T follicular helper cell (primary cell): Measurements from ENCODE around the gene DDX5.
A peak's percentile ranks its signal among the peaks of the same experiment; 100 is the strongest.
"Not testable (repeated sequence)": the region's sequence is repeated elsewhere in the genome, so short reads cannot be mapped to it uniquely, and the experiment has no call there.

ENCODE experiments used
- DNase-seq: peaks from one replicate; pipeline ENCODE4 v3.0.0-alpha.2; 2020; ENCODE audit warnings: low read depth

Gene DDX5

GRCh38 chr17:64492481-64493109, 13.5 kb downstream of the DDX5 start:
- DNase-seq: peak; percentile 31

- no peak for DNase-seq
Observed at GRCh38 chr17:64491994-64492393, 14.1 kb downstream of the DDX5 start.

- DNase-seq: peak; percentile 34
Observed at GRCh38 chr17:64491034-64491860, 14.8 kb downstream of the DDX5 start.

GRCh38 chr17:64488301-64488700, 17.8 kb downstream of the DDX5 start:
- DNase-seq: no peak

- no peak for DNase-seq
Observed at GRCh38 chr17:64484380-64484779, 21.7 kb downstream of the DDX5 start.

GRCh38 chr17:64480951-64481350, 25.1 kb downstream of the DDX5 start:
- DNase-seq: no peak

- DNase-seq: no peak
Observed at GRCh38 chr17:64477849-64478248, 28.2 kb downstream of the DDX5 start.

- DNase-seq: no peak
Observed at GRCh38 chr17:64472564-64472963, 33.5 kb downstream of the DDX5 start.

- no peak for DNase-seq
Observed at GRCh38 chr17:64471440-64471839, 34.6 kb downstream of the DDX5 start.

GRCh38 chr17:64470625-64471024, 35.5 kb downstream of the DDX5 start:
- no peak for DNase-seq

GRCh38 chr17:64466834-64467233, 39.3 kb downstream of the DDX5 start:
- DNase-seq: not testable (repeated sequence)

- no peak for DNase-seq
Observed at GRCh38 chr17:64466019-64466735, 39.9 kb downstream of the DDX5 start.

- no peak for DNase-seq
Observed at GRCh38 chr17:64461788-64462187, 44.3 kb downstream of the DDX5 start.

GRCh38 chr17:64460955-64461354, 45.1 kb downstream of the DDX5 start:
- no peak for DNase-seq

GRCh38 chr17:64459818-64460217, 46.3 kb downstream of the DDX5 start:
- not testable (repeated sequence) for DNase-seq

GRCh38 chr17:64459284-64459747, 46.8 kb downstream of the DDX5 start:
- no peak for DNase-seq

GRCh38 chr17:64458756-64459155, 47.3 kb downstream of the DDX5 start:
- no peak for DNase-seq

GRCh38 chr17:64457156-64457555, 48.9 kb downstream of the DDX5 start:
- no peak for DNase-seq

- DNase-seq: no peak
Observed at GRCh38 chr17:64455993-64456885, 49.9 kb downstream of the DDX5 start.

GRCh38 chr17:64449545-64449944, 56.5 kb downstream of the DDX5 start:
- DNase-seq: no peak

- DNase-seq: no peak
Observed at GRCh38 chr17:64448665-64449512, 57.2 kb downstream of the DDX5 start, which contains the start of gene MILR1. MILR1 (plus strand) TSS chr17:64449115; CDS start chr17:64449169, 54 bp downstream.
